Fibroblast of peridontal ligament (primary cell): Measurements from ENCODE around the gene MC3R.

Experiments
- DNase-seq: peaks from one replicate; pipeline ENCODE4 v3.0.0-alpha.2; 2010; ENCODE audit errors: extremely low read depth

The MC3R gene

GRCh38 chr20:56249956-56250355 is 1.4 kb downstream of the MC3R start:
- DNase-seq: no peak

- DNase-seq: no peak
These were observed 9.1 kb downstream of the MC3R start for GRCh38 chr20:56257604-56258003.

- DNase-seq: no peak
These were observed 11.4 kb downstream of the MC3R start for GRCh38 chr20:56259948-56260347.

DNA sequence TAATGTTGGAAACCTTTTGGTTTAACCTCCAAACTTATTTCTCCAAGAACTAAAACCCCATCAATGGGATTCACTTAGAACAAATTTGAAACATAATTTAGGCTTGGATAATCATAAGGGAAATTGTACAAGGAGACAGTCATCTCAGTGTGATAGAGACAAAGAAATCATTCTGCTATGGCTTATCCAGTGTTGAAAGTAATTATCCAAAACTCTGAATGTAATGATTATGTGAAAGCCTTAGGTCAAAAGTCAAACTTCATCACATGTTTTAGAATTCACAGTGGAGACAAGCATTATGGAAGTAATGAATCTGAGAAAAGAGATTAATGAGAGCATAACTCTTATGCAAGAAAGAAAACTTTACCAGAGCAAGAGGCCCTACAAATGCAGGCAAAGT is 20.0 kb downstream of the MC3R start:
- no peak for DNase-seq

DNA sequence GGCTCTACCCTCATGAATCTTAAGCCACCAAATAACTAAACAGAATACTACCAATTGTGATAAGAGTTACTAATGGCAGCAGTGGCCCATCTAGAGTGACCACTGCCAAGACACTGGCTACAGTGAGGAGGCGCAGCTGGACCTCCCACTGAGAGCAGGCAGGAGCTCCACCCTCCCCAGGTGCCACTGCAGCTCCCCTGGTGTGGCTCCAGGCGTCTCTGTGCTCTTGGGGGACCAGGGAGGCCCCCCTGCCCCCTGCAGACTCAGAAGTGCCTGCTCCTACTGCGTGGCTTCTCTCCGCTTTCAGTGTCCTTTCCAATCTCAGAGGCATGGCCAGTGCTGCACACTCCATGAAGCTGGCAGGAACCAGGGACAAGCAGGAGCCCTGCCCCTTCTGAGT is 23.4 kb downstream of the MC3R start:
- no peak for DNase-seq

DNA sequence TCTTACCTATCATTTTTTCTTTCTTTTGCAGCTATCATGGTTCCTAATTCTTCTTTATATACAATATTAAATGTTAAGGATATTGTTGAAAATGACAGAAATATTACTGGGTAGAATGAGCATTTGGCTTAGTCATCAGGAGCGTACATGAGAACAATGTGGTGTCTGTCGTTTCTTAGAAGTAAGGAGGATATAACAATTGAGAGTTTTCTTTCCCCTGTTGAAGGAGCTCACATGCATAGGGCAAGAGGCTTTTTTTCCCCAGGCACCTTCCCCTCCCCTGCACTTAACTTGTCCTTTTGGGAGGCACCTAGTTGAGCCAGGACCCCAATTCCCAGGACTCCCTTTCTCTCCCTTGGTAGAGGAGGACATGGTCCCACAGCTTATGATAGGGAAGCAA is 25.0 kb downstream of the MC3R start:
- DNase-seq: no peak

GRCh38 chr20:56274156-56274555 is 25.6 kb downstream of the MC3R start:
- no peak for DNase-seq

GRCh38 chr20:56278196-56278595 is 29.7 kb downstream of the MC3R start:
- no peak for DNase-seq

GRCh38 chr20:56285496-56285895 is 37.0 kb downstream of the MC3R start:
- peak; percentile 10 for DNase-seq

GRCh38 chr20:56289652-56290051 is 41.1 kb downstream of the MC3R start:
- DNase-seq: no peak

GRCh38 chr20:56299362-56299761 is 50.8 kb downstream of the MC3R start:
- no peak for DNase-seq
